Activated CD8-positive, alpha-beta T cell treated with anti-CD3 and anti-CD28 coated beads for 36 hours (primary cell): Measurements from ENCODE around the gene PTOV1. TPM values are rescaled to one million over a fixed set of nuclear protein-coding genes. Genes with fewer than 3 reads are reported as not detected.

Experiments used
- ATAC-seq: fragments of 200-7000 bp; cut with Tn5 transposase; one replicate; pipeline ENCODE4 v1.10.0; 2021; ENCODE audit warnings: mild to moderate bottlenecking, moderate library complexity
- CTCF ChIA-PET: fragments of 350-600 bp; sonication (Branson Sonifier 250); formaldehyde crosslinking; loops from one replicate; lab custom pipeline; 2021; ENCODE audit warnings: antibody characterized with exemption; lab: Charles Lee
- POLR2A ChIA-PET: fragments of 350-600 bp; sonication (Branson Sonifier 250); formaldehyde crosslinking; loops from one replicate; lab custom pipeline; 2021; ENCODE audit warnings: antibody characterized with exemption; lab: Charles Lee
- DNase-seq: peaks from one replicate; pipeline ENCODE4 v3.0.0-alpha.2; 2020
- H3K27ac Mint-ChIP-seq: one replicate; pipeline ENCODE4 v1.8.0; 2021; ENCODE audit warnings: mild to moderate bottlenecking, mixed read lengths
- H3K27me3 Mint-ChIP-seq: one replicate; pipeline ENCODE4 v1.8.0; 2021; ENCODE audit warnings: mixed read lengths
- H3K36me3 Mint-ChIP-seq: one replicate; pipeline ENCODE4 v1.8.0; 2021; ENCODE audit warnings: low read depth, mixed read lengths
- H3K4me1 Mint-ChIP-seq: one replicate; pipeline ENCODE4 v1.8.0; 2021; ENCODE audit warnings: low read depth, mixed read lengths
- H3K4me3 Mint-ChIP-seq: one replicate; pipeline ENCODE4 v1.8.0; 2021; ENCODE audit warnings: mild to moderate bottlenecking, moderate library complexity, mixed read lengths
- H3K9me3 Mint-ChIP-seq: one replicate; pipeline ENCODE4 v1.8.0; 2021; ENCODE audit warnings: mixed read lengths
- CTCF ChIP-seq: fragments of 200-600 bp; IDR thresholded peaks from one replicate; pipeline ENCODE4 v1.8.0; 2022; ENCODE audit warnings: antibody characterized with exemption, mild to moderate bottlenecking
- intact Hi-C: fragments of 100-400 bp; cut with micrococcal nuclease; formaldehyde crosslinking; loops from one replicate; pipeline ENCODE4 v1.10.0; 2022
- total RNA-seq, 2 experiments: library from RNA; stranded (reverse); gene quantifications; one replicate each; pipeline ENCODE4 v1.2.3, GENCODE V29; 2021

The PTOV1 gene
- total RNA-seq, 2 experiments from 2014 or later = 87.4 to 88.5 TPM

DNA sequence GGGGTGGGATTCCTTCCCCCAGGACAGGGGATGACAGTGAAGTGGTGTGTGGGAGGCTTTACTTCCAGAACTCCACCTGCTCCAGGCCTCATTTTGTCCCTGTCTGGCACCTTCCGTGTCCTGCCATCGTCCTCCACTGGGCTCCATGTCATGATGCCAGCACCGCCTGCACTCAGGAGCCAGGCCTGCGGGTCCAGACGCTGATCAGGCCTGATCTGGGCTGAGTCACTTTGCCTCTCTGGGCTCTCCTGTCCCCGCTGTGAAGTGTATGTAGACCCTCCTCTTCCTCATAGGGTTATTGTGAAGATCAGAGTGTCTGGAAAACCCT lies 47.5 kb upstream of the PTOV1 start:
- H3K9me3 Mint-ChIP-seq = no peaks in the 10 kb centered on the region
- DNase-seq = no peak
- no peak for ATAC-seq
- H3K4me1 Mint-ChIP-seq = peaks cover 11% of the 10 kb centered on the region
- H3K27ac Mint-ChIP-seq = no peak overlapping the region
- no peak overlapping the region for H3K4me3 Mint-ChIP-seq
- intact Hi-C loops = no loop called here
- ChIA-PET CTCF (no interaction called here), POLR2A (no interaction called here)
- no peaks in the 10 kb centered on the region for H3K27me3 Mint-ChIP-seq
- peaks cover 26% of the 10 kb centered on the region for H3K36me3 Mint-ChIP-seq
- TF ChIP-seq CTCF = no peak

DNA sequence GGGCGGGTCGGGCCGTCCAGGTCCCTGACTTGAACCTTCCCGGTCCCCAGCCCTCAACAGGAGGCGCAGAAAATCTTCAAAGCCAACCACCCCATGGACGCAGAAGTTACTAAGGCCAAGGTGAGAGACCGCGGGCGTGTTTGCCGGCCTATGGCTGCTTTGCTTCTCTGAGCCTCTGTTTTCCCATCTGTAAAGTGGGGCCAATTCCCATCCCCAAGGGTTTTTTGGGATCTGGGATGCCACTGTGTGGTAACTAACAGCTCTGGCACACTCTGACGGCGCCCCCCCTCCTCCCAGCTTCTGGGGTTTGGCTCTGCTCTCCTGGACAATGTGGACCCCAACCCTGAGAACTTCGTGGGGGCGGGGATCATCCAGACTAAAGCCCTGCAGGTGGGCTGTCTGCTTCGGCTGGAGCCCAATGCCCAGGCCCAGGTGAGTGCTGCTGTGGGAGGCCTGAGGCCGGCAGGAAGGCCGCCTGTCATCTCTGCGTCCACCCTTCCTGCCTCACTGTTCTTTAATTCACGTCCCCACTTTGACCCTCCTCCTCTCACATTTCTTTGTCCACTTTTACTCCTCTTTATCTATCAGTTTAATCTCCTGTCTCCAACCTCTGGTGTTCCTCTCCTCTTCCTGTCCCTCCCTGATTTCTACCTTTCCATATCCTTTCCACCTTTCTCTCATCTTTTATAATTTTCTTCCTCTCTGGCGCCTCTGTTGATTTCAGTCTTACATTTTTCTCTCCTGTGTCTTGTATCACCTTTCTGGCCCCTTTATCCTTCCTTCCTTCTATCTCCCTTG lies 44.9 kb upstream of the PTOV1 start:
- POLR2A ChIA-PET = no interaction called here
- CTCF ChIA-PET = no interaction called here
- H3K27ac Mint-ChIP-seq = peak overlapping the region; percentile 39

DNA sequence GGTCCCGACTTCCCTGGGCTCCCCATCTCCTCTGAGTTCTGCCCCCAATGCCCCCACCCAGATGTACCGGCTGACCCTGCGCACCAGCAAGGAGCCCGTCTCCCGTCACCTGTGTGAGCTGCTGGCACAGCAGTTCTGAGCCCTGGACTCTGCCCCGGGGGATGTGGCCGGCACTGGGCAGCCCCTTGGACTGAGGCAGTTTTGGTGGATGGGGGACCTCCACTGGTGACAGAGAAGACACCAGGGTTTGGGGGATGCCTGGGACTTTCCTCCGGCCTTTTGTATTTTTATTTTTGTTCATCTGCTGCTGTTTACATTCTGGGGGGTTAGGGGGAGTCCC lies 44.4 kb upstream of the PTOV1 start:
- no peak for DNase-seq
- H3K4me1 Mint-ChIP-seq = peaks cover 25% of the 10 kb centered on the region
- CTCF ChIA-PET = no interaction called here
- POLR2A ChIA-PET = interaction anchor here (1.0 kb wide), 1 partner anchor 89 kb away, joined by 3 read pairs; no protein-coding TSS in a partner anchor
- peaks cover 27% of the 10 kb centered on the region for H3K36me3 Mint-ChIP-seq
- no peaks in the 10 kb centered on the region for H3K9me3 Mint-ChIP-seq
- intact Hi-C loops = no loop called here
- no peak for TF ChIP-seq CTCF
- no peaks in the 10 kb centered on the region for H3K27me3 Mint-ChIP-seq
- no peak overlapping the region for H3K4me3 Mint-ChIP-seq
- ATAC-seq = no peak
- H3K27ac Mint-ChIP-seq = peak overlapping the region; percentile 39

More for the DNA sequence above, 44.9 kb upstream of the PTOV1 start:
- no peaks in the 10 kb centered on the region for H3K27me3 Mint-ChIP-seq
- TF ChIP-seq CTCF = no peak
- peaks cover 27% of the 10 kb centered on the region for H3K36me3 Mint-ChIP-seq
- no peak for ATAC-seq
- no peak overlapping the region for H3K4me3 Mint-ChIP-seq
- DNase-seq = no peak
- no peaks in the 10 kb centered on the region for H3K9me3 Mint-ChIP-seq
- peaks cover 25% of the 10 kb centered on the region for H3K4me1 Mint-ChIP-seq
- intact Hi-C loops = no loop called here

- ATAC-seq (no peak), DNase-seq (peak; percentile 29)
- POLR2A ChIA-PET = interaction anchor here (0.8 to 1.0 kb wide), 2 partner anchors 41 to 88 kb away, joined by 3 read pairs; no protein-coding TSS in a partner anchor
- Mint-ChIP-seq H3K36me3 (peaks cover 25% of the 10 kb centered on the region), H3K9me3 (no peaks in the 10 kb centered on the region), H3K27me3 (no peaks in the 10 kb centered on the region), H3K4me3 (no peak overlapping the region), H3K4me1 (peaks cover 28% of the 10 kb centered on the region), H3K27ac (peak overlapping the region; percentile 76)
- intact Hi-C loops = no loop called here
- TF ChIP-seq CTCF = no peak
- CTCF ChIA-PET = interaction anchor here (0.8 kb wide), 1 partner anchor 89 kb away, joined by 4 read pairs; no protein-coding TSS in a partner anchor
Measured at GRCh38 chr19:49807058-49807903, 43.7 kb upstream of the PTOV1 start.
